HG03139 (cell line): ENCODE results near the gene PHKA2.
"Not testable (repeated sequence)": the region's sequence is repeated elsewhere in the genome, so short reads cannot be mapped to it uniquely, and the experiment has no call there.

Experiments
- ATAC-seq: cut with Tn5 transposase; IDR thresholded peaks from one replicate; pipeline ENCODE4 v1.9.1; 2021; ENCODE audit not compliant: unreplicated experiment

The PHKA2 gene

DNA sequence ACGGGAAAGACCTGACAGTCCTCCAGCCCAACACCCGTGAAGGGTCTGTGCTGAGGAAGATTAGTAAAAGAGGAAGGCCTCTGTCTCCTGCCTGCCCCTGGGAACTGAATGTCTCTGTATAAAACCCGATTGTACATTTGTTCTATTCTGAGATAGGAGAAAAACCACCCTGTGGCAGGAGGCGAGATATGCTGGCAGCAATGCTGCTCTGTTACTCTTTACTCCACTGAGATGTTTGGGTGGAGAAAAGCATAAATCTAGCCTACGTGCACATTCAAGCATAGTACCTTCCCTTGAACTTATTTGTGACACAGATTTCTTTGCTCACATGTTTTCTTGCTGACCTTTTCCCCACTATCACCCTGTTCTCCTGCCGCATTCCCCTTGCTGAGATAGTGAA is 3.7 kb downstream of the PHKA2 start:
- ATAC-seq: not testable (repeated sequence)

DNA sequence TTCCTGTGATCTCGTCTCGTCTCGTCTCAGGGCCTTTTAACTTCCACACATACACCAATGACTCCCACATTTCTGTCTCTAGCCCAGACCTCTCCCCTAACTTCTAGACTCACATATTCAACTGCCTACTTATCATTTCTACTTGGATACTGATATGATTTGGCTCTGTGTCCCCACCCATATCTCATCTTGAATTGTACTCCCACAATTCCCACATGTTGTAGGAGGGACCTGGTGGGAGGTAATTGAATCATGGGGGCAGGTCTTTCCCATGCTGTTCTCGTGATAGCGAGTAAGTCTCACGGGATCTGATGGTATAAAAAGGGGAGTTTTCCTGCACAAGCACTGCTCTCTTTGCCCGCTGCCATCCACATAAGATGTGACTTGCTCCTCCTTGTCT is 8.9 kb downstream of the PHKA2 start:
- no peak for ATAC-seq

DNA sequence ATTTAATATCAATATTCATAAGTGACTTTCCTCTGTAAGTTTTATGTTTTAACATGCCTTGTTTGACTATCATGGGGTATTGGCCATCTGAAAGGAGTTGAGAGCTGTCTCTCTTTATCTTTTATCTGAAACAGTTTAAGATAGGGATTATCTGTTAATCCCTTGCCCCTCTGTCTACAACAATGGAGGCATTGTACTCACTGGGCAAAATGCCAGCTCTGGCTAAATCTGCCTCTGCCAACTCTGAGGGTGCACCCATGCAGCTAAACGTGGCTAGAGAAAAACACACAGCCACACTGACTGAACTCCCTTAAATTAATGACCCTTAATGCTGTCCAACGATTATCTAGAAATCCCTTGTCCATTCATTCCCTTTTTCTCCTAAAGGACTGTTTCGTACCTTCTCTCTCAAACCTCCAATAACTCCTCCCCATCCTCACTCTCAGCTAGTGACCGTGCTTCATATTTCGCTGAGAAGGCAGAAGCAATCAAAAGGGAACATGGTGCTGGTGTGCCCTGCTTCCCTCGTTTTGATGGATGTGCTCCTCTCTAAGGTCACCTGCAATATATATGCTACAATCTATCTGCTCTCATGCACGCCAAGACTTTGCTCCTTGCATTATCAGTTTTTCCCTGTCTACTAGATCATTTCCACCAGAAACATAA is 10.3 kb downstream of the PHKA2 start:
- ATAC-seq: no peak

DNA sequence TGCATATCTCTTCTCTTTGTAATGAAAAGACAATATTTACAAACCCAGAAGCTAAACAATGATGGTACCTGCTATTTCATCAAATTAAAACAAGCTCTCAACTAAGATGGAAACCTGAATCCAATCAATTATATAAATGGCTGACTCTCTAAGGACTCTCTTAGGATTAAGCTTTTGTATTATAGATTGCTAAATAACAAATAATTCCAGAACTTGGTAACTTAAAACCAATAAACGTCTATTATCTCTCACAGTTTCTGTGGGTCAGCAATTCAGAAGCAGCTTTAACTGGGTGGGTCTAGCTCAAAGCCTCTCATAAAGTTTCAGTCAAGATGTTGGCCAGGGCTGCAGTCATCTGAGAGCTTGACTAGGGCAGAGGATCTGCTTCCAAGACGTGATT is 12.4 kb downstream of the PHKA2 start:
- ATAC-seq: no peak

DNA sequence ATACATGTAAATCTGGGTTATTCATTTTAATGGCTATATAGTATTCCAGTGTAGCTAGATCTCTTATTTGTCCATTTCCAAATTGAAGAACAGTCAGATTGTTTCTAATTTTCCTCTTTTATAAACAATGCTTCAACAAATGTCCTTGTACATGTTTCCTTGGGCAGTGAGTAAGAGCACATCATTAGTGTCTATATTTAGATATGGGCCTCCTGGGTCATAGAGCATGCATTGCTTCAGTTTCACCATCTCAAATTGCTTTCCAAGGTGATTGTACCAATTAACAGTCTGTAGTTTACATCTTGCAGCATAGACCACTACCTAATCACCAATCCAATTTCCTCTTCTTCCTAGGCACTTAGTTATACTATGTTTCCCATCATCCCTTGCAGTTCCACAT is 13.4 kb downstream of the PHKA2 start:
- no peak for ATAC-seq

DNA sequence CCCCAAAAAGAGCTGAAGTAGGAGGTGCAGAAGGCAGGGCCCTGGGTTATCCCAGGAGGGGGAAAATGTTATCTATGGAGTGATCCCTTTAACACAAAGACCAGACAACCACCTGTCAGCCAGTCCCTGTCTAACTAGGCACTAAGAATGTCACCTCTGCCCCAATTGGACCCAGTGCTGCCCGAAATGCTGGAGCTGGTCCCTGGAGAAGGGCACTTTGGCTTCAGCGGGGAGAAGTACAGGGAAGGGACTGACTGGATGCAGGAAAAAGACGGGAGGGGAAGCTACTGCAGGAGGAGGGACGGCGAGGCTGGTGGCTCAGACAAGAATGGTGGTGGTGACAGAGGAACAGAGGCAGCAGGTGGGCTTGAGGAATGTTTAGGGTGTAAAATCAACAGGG is 17.3 kb downstream of the PHKA2 start:
- no peak for ATAC-seq

DNA sequence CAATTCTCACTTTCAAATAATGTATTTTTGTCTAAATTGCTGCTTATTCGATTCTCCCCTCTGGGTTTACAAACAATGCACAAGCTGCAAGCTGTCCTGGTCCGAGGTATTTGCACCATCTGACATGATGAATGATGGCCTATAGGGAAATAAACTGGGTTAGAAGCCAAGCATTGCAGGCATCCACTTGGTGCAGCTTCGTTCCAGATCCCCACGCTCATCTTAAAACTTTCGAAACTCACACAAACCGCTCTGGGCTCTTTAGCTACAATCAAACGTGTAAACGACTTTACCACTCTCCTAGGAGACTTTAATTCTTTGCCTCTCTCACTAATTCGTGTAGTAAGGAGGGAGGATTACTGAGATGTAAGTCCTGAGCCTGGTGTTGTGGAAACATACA is 19.0 kb downstream of the PHKA2 start:
- no peak for ATAC-seq

DNA sequence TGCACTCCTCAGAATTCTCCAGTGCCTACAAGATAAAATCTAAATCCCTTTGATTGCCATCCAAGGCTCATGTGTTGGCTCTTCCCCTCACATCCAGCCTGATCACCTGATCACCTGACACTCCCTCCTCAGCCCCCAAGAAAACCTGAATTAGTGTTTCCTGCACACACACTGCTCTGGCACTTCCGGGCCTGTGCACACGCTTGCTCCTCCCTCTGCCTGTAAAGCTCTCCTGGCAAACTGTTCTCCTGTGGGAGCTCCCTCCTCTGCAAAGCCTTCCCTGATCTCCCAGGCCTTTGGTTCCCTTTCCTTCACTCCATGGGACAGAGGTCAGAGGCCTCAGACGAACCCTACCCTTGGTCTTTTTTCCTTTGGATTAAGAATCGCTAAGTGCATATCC is 19.9 kb downstream of the PHKA2 start:
- ATAC-seq: no peak

DNA sequence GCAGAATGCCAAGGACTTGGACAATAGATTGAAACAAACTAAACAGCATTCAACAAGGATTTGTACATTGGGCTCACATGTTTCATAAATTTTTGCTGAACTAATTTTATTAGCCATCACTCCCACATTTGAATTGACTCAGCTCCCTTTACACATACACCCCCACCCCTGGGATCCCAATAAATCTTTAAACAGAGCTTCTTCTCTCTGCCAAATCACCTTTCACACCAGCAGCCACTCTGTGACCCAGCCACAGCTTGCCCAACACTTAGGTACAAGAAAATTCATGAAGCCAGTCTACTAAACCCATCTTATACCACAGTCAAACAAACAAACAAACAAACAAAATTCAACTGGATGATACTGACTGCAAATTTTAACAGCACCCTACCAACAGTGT is 21.6 kb downstream of the PHKA2 start:
- ATAC-seq: no peak

DNA sequence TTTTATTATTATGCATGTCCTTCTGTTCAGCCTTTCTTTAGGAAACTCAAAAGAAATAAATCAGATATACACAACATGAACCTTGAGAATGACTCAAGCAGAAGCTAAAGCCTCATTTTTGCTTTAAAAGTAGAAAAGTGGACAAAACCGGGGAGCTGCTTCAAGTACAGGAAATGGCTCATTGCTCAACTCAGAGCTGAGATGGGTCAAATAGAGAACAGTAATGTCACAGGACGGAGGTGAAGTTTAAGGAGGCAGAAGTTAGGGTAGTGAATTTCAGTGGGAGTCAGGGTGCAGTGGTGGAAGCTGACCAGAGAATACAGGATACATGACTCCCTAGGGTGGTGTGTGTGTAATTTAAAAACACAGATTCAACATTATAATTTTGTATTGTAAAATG is 22.2 kb downstream of the PHKA2 start:
- no peak for ATAC-seq

DNA sequence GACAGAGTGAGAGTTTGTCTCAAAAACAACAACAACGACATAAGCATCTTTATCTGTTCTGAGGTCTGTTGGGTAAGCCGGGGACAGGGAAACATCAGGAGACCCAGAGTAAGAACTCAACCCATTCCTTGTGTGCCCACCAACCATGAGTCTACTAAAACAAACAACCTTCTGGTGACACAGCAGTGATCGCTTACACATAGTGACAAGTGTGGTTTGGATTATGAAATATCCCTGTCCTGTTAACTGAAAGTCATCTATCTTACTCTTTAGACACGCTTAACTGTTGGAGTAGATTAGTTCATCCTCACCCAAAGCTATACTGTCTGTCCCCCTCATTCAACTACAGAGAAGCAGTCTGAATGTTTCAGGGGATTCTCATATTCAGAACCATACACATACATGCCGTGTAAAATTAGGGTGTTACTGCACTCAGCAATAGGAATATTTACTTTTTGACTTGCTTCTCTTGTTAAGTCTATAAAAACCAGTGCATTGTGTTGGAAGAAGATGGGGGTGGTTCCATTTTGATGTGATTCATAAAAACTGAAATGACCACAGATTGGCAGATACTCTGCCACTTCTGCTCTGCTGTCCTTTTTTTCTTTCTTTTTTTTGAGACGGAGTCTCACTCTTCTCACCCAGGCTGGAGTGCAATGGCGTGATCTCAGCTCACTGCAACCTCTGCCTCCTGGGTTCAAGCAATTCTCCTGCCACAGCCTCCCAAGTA is 27.4 kb downstream of the PHKA2 start:
- no peak for ATAC-seq

DNA sequence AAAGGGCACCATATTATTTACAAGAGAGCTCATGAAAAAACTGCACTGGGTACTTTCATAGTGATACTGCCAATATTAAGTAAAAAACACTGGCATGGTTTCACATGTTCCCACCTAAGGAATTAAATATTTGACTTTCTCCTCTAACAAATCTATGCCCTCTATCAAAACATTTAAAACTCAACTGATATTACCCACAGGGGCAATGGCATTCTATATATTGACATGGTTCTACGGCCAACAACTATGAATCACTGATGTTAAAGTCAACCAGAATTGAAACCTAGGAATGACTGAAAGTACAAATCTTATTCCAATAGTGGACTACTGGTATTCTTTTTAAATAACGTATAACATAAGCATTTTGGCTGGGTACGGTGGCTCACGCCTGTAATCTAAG is 28.2 kb downstream of the PHKA2 start:
- ATAC-seq: no peak

DNA sequence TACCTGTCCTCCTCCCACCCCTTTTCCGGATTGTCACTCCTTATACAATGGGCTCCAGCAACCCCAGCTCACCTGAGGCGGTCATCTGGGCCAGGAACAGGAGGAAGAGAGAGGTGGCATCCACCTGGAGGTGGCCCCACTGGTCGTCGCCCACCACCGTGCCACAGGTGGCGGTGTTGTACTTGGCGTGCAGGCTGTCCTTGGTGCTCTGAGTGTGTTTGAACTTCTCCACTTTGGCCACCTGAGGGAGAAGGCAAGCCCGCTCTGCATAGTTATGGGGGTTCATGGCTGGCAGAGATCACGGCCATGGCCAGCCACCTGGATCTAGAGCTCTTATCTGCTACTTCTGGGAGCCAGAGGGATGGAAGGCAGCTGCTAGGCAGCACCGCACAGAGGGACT is 32.9 kb downstream of the PHKA2 start:
- no peak for ATAC-seq

DNA sequence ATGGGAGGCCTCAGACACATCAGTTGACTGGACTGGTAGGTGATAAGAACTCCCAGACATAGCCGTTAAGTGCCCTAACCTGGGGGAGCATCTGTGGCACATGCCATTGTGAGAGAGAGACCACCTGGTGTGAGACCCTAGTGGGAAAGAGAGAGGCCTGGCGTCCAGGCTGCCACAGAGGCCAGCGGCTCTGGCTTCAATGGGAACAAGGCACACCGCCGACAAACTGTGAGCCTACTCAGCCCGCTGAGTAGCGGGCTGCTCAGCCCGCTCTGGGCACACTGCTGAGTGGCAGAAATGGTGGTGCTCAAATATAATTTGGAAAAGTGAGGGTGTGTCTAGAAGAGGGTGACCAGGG is 34.0 kb downstream of the PHKA2 start:
- no peak for ATAC-seq

DNA sequence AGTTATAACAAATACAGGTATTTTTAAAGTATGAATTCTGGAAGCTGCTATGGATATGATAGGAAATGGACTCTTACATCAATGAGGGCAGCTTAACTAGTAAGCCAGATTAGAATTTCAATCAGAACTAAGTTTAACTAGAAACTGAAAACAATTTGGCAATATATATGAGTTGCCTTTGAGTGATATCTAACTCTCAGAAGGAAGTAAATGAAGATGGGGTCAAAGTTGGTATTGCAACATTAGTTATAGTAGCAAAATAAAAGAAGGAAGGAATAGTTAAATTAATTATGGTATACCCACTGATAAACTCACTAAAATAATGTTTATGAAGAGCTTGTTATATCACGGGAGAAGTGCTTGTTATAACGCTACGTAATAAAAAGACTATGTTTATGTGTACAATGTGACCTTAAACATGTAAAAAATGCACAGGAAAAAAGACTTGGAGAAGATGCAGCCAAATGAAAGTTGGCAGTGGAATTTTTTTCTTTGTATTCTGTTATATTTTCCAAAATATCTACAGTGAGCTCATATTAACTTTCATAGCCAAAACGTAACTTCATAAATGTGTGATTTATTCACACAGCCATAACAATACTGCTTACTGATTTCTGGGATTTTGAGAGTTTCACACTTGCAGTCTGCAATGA is 34.5 kb downstream of the PHKA2 start:
- ATAC-seq: no peak

DNA sequence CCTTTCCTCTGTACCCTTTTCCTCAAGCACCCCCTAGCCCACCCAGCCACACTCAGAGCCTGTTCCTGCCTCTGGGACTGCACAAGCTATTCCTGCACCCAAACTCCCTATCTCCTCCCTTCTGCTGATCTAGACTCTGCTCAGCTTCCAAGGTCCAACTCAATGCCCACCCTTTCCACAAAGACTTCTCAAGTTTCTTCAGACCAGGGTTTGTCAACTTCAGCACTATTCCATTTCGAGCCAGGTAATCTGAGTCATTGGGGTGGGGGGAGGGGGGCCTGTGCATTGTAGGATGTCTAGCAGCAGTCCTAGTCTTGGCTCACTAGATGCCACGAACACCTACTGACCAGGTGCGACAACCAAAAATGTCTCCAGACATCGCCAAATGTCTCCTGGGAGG is 37.3 kb downstream of the PHKA2 start:
- ATAC-seq: no peak

DNA sequence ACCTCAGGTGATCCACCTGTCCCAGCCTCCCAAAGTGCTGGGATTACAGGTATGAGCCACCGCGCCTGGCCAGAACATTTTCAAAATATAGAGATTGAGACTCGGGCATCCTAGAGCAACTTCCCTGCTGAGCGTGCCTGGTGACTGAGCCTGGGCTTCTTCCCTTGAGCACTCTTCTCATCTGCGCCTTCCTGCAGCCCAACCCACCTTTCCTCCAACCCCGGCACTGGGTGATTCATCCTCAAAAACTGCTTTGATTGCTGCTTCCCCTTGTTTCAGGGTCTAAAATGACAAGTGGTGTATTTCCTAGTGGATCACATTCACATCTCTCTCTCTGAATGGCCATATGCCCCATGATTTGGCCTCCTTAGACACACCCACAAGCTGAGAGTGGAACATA is 37.8 kb downstream of the PHKA2 start:
- ATAC-seq: no peak

DNA sequence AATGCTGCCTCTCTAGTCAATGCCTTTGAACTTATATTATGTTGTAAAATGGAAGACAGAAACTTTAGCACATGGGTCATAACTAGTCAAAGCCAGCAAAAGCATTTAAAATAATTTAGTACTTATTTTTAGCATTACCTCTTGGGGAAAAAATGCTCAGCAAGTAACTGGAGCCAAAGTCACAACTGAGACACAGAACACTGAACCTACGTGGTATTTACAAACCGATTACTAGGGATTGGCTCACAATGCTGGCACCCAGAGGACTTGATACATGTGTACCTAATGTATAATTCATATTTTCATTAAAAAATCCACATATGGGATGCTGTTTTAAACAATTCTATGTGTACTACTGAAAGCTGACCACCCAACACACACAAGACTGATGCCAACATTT is 38.4 kb downstream of the PHKA2 start:
- ATAC-seq: no peak

DNA sequence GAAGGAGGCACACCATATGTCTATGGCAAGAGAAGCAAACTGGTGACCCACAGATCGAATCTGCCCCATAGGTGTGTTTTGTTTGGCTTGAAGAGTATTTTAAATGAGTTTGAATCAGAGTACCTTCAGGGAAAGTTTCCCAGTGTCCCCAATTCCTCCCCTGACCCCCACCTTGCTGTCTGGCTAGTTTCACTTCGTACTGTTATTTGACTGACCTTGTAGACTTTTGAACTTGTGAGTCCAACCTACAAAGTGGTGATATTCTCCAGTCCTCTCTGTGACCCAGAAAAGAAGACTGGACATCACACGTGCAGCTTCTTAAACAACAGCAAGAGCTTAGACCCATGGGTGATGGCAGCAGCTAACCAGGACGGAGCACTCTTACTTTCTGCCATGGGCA is 39.4 kb downstream of the PHKA2 start:
- ATAC-seq: no peak

DNA sequence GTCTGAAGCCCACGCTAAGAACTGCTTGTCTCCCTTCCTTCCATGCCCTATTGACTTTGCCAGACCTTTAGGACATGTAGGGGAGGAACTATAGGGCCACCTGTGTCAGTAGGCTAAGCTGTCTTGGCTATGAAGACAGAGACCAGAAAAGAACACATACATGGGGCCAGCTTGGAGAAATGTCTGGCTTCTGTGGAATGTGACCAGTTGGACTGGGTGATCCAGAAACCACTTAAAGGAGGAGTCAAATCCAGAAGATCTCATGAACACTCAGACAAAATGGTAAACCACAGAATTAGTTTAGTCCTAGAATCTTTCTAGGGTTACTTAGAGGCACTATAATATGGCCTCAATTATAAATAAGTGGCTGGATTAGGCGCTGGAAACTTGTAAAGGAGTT is 42.0 kb downstream of the PHKA2 start:
- no peak for ATAC-seq

DNA sequence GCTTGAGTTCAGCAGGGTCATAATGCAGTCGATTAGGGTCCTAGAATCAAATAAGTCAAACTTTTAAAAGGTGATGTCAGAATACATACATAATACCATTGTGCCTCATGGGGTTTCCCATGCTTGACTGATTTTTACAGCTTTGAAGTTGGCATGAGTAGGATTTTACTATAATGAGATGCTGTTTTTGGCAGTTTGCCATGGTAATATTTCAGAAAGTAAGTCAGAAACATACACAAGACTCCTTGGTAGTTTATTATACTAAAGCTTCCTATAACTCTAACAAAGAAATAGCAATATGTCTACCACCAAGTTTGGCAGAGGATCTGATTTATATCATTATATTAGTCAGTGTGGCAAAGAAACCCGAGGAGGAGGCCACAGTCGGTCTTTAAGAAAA is 45.2 kb downstream of the PHKA2 start:
- no peak for ATAC-seq

DNA sequence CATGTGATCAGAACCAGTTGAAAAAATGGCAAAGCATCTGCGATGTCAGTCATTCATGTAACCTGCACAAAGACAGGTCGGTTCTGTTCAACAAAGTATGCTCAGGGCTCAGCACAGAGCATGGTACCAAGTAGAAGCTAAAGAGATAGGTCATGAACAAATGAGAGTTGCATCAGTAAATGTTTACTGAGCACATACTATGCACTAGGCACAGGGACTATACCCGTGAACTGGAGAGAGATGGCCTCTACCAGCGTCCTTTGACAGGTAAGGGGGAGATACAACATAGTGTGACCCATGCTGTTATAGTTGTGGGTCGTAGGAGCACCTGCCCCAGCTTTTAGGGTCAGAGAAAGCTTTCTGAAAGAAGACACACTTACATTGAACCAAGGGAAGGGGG is 46.7 kb downstream of the PHKA2 start:
- no peak for ATAC-seq

DNA sequence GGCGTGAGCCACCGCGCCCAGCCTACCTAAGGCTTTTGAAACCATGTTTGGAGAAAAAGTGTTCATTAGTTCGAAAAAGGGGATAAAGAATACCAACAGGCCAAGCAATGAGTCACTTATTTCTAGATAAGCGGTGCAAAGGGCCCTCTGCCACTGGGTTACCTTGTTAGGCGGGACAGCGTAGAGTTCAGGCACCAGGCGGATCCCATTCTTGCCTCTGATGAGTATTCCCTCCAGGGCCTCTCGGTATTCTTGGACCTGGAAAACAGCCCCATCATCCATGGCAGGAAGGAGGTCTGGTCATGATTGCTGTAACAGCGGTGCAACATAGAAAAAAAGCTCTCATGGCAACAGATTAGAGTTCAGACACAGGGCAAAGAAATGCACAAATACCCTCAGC is 48.0 kb downstream of the PHKA2 start:
- ATAC-seq: no peak
